Type B pancreatic cell (in vitro differentiated cells): ENCODE results near the gene CCDC63. TPM values are rescaled to one million over a fixed set of nuclear protein-coding genes. Genes with fewer than 3 reads are reported as not detected.
A peak's percentile ranks its signal among the peaks of the same experiment; 100 is the strongest.

Experiments used
- DNase-seq: peaks from one replicate; pipeline ENCODE4 v3.0.0; 2021; ENCODE audit warnings: mixed read lengths; ENCODE audit not compliant: unreplicated experiment; ENCODE audit errors: extremely low spot score
- H3K27ac Mint-ChIP-seq: 2 replicates; pipeline ENCODE4 v1.8.0; 2021; ENCODE audit warnings: mild to moderate bottlenecking, mixed read lengths
- H3K27me3 Mint-ChIP-seq: 2 replicates; pipeline ENCODE4 v1.8.0; 2021; ENCODE audit warnings: mixed read lengths
- H3K36me3 Mint-ChIP-seq: 2 replicates; pipeline ENCODE4 v1.8.0; 2021; ENCODE audit warnings: mixed read lengths
- H3K4me1 Mint-ChIP-seq: one replicate; pipeline ENCODE4 v1.8.0; 2021; ENCODE audit warnings: mixed read lengths; ENCODE audit not compliant: unreplicated experiment
- H3K4me3 Mint-ChIP-seq: 2 replicates; pipeline ENCODE4 v1.8.0; 2021; ENCODE audit warnings: mild to moderate bottlenecking, mixed read lengths
- H3K9me3 Mint-ChIP-seq: 2 replicates; pipeline ENCODE4 v1.8.0; 2021; ENCODE audit warnings: mixed read lengths
- total RNA-seq: library from RNA; stranded (reverse); gene quantifications from 2 replicates; pipeline ENCODE4 v1.2.1, GENCODE V29; 2021; ENCODE audit warnings: low replicate concordance
- TF ChIP-seq, protein P1 (sequence below): fragments of 200-600 bp; sonication (generic); conservative IDR thresholded peaks from 2 replicates; pipeline ENCODE4 v1.5.0; 2021; ENCODE audit warnings: antibody characterized with exemption, mild to moderate bottlenecking

The CCDC63 gene
- total RNA-seq, 1 donor from 2014 or later: not detected

DNA sequence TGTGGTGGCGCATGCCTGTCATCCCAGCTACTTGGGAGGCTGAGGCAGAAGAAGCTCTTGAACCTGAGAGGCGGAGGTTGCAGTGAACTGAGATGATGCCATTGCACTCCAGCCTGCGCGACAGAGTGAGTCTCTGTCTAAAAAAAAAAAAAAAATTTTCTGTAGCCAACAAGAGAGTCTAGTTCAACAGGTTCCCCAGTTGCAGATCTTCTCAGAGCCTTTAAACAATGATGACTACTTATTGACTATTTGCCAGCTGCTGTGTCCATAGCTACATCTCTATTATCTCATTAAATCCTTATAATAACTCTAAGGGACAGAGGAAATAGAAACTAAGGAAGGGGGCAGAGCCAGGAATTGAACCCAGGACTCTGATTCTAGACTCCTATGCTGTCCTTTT is 88.8 kb downstream of the CCDC63 start:
- DNase-seq: no peak
- no peak overlapping the region for H3K4me3 Mint-ChIP-seq
- peaks cover 21% of the 10 kb centered on the region for H3K27me3 Mint-ChIP-seq
- no peaks in the 10 kb centered on the region for H3K36me3 Mint-ChIP-seq
- peak overlapping the region; percentile 78 for H3K27ac Mint-ChIP-seq
- peaks cover 8% of the 10 kb centered on the region for H3K4me1 Mint-ChIP-seq
- peaks cover 6% of the 10 kb centered on the region for H3K9me3 Mint-ChIP-seq
- TF ChIP-seq, protein P1, sequence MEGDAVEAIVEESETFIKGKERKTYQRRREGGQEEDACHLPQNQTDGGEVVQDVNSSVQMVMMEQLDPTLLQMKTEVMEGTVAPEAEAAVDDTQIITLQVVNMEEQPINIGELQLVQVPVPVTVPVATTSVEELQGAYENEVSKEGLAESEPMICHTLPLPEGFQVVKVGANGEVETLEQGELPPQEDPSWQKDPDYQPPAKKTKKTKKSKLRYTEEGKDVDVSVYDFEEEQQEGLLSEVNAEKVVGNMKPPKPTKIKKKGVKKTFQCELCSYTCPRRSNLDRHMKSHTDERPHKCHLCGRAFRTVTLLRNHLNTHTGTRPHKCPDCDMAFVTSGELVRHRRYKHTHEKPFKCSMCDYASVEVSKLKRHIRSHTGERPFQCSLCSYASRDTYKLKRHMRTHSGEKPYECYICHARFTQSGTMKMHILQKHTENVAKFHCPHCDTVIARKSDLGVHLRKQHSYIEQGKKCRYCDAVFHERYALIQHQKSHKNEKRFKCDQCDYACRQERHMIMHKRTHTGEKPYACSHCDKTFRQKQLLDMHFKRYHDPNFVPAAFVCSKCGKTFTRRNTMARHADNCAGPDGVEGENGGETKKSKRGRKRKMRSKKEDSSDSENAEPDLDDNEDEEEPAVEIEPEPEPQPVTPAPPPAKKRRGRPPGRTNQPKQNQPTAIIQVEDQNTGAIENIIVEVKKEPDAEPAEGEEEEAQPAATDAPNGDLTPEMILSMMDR: no peak

DNA sequence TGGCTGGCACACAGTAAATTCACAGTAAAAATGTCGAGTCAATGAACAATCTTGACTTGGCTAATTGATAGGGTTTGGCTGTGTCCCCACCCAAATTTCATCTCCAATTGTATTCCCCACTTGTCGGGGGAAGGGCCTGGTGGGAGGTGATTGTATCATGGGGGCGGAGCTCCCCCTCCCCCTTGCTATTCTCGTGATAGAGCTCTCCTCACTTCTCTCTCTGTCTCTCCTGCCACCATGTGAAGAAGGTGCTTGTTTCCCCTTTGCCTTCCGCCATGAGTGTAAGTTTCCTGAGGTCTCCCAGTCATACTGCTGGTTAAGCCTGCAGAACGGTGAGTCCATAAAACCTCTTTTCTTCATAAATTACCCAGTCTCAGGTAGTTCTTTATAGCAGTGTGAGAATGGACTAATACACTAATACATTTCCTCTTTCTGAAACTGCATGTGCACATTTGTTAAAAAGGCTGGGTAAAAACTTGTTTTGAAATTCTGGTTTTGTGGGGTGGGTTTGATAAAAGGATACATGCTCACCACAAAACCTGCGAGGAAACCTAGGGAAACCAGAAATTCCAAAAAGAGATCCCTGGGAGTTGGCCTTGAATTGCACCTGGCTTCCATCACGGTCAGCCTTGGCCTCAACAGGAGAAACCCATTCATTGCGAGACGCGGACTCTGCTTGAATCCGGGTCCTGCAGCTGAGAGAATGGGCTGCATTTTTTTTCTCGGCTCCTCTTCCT is 89.7 kb downstream of the CCDC63 start:
- Mint-ChIP-seq H3K4me1 (peaks cover 8% of the 10 kb centered on the region), H3K9me3 (peaks cover 6% of the 10 kb centered on the region), H3K36me3 (no peaks in the 10 kb centered on the region), H3K4me3 (no peak overlapping the region), H3K27me3 (peaks cover 21% of the 10 kb centered on the region), H3K27ac (peak overlapping the region; percentile 34)
- TF ChIP-seq, protein P1: no peak
- DNase-seq: no peak

DNA sequence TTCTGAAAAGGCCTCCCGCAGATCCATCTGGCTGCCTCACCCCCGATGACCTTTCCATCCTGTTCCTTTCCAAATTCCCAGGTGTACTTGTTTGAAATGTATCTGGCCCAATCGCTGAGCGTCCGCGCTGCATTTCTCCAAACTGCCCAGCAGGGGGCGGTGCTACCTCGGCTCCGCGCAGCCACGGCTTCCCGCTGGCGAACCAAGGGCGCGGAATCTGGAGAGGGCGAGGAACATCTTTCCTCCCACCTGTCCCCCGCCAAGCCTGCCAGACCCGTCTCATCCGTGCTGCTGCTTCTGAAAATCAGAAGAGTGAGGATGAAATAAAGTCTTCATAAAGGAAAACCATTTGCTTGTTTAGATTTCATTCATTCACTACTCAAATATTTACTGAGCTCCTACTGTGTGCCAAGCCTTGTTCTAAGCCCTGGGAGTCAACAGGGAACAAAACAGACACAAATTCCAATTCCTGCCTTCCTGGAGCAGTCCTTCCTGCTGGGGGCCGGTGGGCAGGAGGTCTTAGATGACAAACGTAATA is 90.4 kb downstream of the CCDC63 start:
- peaks cover 6% of the 10 kb centered on the region for H3K9me3 Mint-ChIP-seq
- DNase-seq: peak; percentile 80
- H3K27ac Mint-ChIP-seq: peak overlapping the region; percentile 34
- TF ChIP-seq, protein P1: peak; percentile 98
- H3K4me3 Mint-ChIP-seq: peak overlapping the region; percentile 40
- H3K36me3 Mint-ChIP-seq: no peaks in the 10 kb centered on the region
- H3K27me3 Mint-ChIP-seq: peaks cover 16% of the 10 kb centered on the region
- H3K4me1 Mint-ChIP-seq: peaks cover 8% of the 10 kb centered on the region

- Mint-ChIP-seq H3K4me3 (no peak overlapping the region), H3K36me3 (no peaks in the 10 kb centered on the region), H3K4me1 (peaks cover 8% of the 10 kb centered on the region), H3K27me3 (peaks cover 17% of the 10 kb centered on the region), H3K9me3 (peaks cover 5% of the 10 kb centered on the region), H3K27ac (no peak overlapping the region)
- no peak for DNase-seq
- TF ChIP-seq, protein P1: no peak
Measured at GRCh38 chr12:110940296-110940695, 93.5 kb downstream of the CCDC63 start.

DNA sequence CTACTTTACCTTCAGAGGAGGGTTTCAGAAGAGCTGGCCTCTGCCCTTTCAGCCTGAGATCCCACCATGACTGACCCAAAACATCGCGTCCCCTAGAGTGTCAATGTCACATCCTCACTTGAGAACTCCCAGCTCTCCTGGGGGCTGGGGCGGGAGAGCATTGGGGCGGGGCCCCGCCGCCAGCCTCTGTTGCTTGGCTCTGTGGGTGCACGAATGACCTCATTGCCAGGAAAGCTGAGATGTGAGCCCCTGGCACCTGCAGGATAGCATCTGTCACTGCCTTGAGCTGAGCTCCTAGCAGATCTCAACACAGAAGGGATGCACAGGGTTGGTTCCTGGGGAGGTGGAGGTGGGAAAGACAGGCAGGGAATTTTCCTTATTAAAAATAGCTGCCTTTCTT is 94.1 kb downstream of the CCDC63 start:
- Mint-ChIP-seq H3K27me3 (peaks cover 17% of the 10 kb centered on the region), H3K4me3 (no peak overlapping the region), H3K27ac (no peak overlapping the region), H3K9me3 (peaks cover 10% of the 10 kb centered on the region), H3K36me3 (no peaks in the 10 kb centered on the region), H3K4me1 (peaks cover 8% of the 10 kb centered on the region)
- DNase-seq: no peak
- TF ChIP-seq, protein P1: no peak
